Liver (tissue), 2 donors: Measurements from ENCODE around the gene UBE2U.

Source experiments
- YY1 ChIP-seq: IDR thresholded peaks from 2 replicates; pipeline ENCODE4 v1.6.1; 2016; ENCODE audit warnings: antibody characterized with exemption, mild to moderate bottlenecking
- TF ChIP-seq, protein P1 (sequence below): fragments of 150-350 bp; IDR thresholded peaks from 2 replicates; pipeline ENCODE4 v1.5.1; 2017; ENCODE audit warnings: improper control_type of control experiment, low read depth, low read length; ENCODE audit not compliant: missing input control
- TF ChIP-seq, protein P2 (sequence below): IDR thresholded peaks from 2 replicates; pipeline ENCODE4 v1.6.1; 2016; ENCODE audit warnings: antibody characterized with exemption, mild to moderate bottlenecking
- donor health status: healthy.

DNA sequence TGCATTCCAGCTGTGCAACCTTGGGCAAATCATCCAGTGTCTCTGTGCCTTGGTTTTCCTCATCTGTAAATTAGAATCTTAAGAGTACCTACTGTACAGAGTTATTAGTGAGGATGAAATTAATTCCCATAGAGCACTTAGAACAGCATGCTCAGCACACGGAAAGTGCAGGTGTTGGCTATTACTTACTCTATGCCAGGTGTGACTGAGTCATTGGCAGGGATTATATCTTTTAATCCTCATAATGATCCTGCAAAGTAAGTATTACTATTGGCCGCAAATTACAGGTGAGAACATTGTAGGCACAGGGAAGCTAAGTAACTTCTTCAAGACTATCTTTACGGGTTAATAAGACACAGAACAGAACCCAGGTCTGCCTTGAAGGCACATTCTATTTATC, 6.3 kb upstream of the UBE2U start:
- TF ChIP-seq, protein P1, sequence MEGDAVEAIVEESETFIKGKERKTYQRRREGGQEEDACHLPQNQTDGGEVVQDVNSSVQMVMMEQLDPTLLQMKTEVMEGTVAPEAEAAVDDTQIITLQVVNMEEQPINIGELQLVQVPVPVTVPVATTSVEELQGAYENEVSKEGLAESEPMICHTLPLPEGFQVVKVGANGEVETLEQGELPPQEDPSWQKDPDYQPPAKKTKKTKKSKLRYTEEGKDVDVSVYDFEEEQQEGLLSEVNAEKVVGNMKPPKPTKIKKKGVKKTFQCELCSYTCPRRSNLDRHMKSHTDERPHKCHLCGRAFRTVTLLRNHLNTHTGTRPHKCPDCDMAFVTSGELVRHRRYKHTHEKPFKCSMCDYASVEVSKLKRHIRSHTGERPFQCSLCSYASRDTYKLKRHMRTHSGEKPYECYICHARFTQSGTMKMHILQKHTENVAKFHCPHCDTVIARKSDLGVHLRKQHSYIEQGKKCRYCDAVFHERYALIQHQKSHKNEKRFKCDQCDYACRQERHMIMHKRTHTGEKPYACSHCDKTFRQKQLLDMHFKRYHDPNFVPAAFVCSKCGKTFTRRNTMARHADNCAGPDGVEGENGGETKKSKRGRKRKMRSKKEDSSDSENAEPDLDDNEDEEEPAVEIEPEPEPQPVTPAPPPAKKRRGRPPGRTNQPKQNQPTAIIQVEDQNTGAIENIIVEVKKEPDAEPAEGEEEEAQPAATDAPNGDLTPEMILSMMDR: no peak
- no peak for TF ChIP-seq YY1
- TF ChIP-seq, protein P2, sequence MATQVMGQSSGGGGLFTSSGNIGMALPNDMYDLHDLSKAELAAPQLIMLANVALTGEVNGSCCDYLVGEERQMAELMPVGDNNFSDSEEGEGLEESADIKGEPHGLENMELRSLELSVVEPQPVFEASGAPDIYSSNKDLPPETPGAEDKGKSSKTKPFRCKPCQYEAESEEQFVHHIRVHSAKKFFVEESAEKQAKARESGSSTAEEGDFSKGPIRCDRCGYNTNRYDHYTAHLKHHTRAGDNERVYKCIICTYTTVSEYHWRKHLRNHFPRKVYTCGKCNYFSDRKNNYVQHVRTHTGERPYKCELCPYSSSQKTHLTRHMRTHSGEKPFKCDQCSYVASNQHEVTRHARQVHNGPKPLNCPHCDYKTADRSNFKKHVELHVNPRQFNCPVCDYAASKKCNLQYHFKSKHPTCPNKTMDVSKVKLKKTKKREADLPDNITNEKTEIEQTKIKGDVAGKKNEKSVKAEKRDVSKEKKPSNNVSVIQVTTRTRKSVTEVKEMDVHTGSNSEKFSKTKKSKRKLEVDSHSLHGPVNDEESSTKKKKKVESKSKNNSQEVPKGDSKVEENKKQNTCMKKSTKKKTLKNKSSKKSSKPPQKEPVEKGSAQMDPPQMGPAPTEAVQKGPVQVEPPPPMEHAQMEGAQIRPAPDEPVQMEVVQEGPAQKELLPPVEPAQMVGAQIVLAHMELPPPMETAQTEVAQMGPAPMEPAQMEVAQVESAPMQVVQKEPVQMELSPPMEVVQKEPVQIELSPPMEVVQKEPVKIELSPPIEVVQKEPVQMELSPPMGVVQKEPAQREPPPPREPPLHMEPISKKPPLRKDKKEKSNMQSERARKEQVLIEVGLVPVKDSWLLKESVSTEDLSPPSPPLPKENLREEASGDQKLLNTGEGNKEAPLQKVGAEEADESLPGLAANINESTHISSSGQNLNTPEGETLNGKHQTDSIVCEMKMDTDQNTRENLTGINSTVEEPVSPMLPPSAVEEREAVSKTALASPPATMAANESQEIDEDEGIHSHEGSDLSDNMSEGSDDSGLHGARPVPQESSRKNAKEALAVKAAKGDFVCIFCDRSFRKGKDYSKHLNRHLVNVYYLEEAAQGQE: no peak
